HK-2 (cell line): Measurements from ENCODE around the gene B3GNT3.
"Not testable (repeated sequence)": the region's sequence is repeated elsewhere in the genome, so short reads cannot be mapped to it uniquely, and the experiment has no call there.

Experiments used
- DNase-seq: peaks from one replicate; pipeline ENCODE4 v3.0.0-alpha.2; 2018; ENCODE audit not compliant: unreplicated experiment

B3GNT3 gene

GRCh38 chr19:17766543-17767131 lies 28.3 kb upstream of the B3GNT3 start:
- DNase-seq: peak; percentile 89

GRCh38 chr19:17767559-17767958 lies 27.4 kb upstream of the B3GNT3 start:
- no peak for DNase-seq

DNA sequence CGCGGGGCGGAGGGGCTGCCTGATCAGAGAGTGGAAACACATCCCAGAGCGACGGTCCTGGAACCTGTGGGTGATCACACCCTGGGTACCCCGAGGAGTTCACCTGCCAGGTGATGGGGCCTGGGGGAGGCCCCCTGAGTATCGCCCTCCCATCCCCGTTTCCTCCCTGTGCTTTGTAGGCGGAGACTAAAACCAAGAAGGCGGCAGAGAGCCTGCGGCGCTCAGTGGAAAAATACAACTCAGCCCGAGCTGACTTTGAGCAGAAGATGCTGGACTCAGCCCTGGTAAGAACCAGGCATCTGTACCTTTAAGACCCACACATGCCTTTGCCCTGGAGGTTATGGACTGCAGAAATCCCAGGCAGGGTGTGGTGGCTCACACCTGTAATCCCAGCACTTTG lies 24.3 kb upstream of the B3GNT3 start:
- no peak for DNase-seq

DNA sequence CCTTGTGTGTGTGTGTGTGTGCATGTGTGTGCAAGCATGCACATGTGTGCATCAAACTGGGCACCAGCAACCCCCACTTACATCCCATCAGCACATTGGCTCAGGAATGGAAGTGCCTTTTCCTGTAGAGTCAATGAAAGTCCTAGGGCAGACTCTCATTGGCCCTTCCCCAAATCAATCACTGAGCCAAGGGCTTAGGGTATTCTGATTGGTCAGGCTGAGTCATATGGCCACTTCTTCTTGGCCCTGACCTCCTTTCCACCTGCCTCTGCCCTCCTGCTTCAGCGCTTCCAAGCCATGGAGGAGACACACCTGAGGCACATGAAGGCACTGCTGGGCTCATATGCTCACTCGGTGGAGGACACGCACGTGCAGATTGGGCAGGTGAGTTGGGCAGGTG lies 22.8 kb upstream of the B3GNT3 start:
- DNase-seq: no peak

DNA sequence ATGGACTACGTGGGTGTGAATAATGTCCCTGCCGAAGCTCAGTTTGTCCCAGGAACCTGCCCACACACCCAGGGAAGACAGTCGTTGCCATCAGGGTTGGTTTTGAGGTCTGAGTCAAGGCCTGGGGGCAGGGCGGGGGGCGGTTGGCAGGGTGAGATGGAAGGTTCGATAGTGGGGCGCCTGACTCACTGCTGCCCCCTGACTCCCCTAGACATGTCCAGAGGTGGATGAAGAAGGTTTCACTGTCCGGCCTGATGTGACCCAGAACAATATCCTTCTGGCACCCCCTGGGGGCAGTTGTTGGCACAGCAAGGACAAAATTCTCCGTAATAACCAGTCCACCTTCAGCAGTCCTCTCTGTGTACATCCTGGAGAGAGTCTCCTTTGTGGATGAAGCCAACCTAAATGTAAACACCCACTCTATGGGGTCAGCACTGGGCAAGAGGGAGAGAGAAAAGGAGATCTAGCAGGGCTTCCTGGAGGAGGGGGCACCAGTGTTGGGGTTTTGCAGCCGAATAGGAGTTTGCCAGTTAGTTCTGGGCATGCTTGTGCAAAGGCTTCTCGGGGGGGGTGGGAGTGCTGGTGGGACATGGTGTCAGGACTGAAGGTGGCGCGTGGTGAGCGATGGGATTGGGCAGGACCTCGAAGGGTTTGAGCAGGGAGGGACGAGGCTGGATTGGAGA lies 19.6 kb upstream of the B3GNT3 start:
- peak; percentile 42 for DNase-seq

DNA sequence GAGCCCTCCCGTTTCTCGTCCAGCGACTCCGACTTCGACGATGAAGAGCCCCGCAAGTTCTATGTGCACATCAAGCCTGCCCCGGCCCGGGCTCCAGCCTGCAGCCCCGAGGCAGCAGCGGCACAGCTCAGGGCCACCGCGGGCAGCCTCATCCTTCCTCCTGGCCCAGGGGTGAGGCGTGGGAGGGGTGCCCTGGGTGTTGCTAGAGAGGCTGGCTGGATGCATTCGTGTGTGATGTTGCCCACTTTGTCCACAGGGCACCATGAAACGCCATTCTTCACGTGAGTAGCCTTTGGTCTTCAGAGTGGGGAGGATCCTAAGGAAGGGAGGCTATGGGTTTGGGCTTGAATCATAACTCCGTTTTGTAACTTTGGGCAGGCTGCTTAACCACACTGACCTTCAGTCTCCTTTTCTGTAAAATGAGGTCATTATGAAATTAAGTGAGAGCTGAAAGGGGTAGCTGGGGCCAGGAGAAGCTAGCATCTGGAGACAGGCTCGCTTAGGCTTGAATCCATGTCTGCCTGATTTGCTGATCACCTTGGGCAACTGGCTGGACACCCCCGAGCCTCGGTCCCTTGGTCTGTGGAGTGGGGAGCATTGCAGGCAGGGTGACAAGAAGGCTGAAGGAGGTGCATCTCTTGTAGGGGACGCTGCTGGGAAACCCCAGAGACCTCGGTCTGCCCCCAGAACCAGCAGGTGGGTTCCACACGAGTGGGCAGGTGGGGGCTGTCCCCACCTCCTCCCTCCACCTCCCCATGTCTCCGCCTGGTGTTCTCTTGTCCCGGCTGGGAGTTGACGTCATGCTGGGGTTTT lies 18.7 kb upstream of the B3GNT3 start:
- DNase-seq: no peak

DNA sequence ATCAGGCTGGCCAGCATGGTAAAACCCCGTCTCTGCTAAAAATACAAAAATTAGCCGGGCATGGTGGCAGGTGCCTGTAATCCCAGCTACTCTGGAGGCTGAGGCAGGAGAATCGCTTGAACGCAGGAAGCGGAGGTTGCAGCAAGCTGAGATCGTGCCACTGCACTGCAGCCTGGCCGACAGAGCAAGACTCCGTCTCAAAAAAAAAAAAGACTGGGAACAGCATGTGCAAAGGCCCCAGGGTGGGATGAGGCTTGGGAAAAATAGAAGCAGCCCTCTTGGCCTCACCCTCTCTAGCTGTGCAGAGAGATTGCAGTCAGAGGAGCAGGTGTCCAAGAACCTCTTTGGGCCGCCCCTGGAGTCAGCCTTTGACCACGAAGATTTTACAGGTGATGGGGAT lies 17.1 kb upstream of the B3GNT3 start:
- not testable (repeated sequence) for DNase-seq

GRCh38 chr19:17778251-17778967 lies 16.5 kb upstream of the B3GNT3 start:
- DNase-seq: peak; percentile 76

GRCh38 chr19:17778968-17779929 lies 15.7 kb upstream of the B3GNT3 start:
- DNase-seq: no peak

DNA sequence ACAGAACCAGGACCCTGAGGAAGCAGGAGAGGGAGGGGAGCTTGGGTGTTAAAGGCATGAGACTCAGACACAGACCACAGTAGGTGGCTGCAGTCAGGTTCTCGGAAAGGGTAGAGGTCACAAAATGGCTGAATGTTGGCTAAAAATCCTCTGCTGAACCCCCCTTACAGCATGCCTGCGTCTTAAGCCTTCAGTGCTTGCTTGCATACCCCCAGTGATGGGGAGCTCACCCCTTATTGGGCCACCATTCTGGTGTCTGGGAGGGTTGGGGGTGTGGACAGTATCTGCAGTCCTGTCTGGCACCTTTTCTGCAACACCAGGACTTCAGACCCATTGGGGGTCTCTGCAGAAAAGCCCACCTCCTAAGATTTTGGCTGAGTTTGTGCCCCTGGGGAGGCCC lies 14.2 kb upstream of the B3GNT3 start:
- no peak for DNase-seq

DNA sequence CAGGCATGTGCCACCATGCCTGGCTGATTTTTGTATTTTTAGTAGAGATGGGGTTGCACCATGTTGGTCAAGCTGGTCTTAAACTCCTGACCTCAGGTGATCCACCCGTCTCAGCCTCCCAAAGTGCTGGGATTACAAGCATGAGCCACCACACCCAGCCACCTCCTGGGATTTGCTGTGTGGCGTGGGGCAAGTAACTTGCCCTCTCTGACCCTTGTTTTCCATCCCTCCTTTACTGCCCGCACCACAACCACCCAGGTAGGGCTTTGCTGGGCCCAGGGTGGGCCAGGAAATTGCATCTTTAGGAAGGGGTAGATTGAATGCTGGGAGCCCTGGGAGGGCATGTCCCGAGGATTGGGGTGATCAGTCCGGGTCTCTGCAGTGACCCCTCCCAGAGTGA lies 11.2 kb upstream of the B3GNT3 start:
- not testable (repeated sequence) for DNase-seq

DNA sequence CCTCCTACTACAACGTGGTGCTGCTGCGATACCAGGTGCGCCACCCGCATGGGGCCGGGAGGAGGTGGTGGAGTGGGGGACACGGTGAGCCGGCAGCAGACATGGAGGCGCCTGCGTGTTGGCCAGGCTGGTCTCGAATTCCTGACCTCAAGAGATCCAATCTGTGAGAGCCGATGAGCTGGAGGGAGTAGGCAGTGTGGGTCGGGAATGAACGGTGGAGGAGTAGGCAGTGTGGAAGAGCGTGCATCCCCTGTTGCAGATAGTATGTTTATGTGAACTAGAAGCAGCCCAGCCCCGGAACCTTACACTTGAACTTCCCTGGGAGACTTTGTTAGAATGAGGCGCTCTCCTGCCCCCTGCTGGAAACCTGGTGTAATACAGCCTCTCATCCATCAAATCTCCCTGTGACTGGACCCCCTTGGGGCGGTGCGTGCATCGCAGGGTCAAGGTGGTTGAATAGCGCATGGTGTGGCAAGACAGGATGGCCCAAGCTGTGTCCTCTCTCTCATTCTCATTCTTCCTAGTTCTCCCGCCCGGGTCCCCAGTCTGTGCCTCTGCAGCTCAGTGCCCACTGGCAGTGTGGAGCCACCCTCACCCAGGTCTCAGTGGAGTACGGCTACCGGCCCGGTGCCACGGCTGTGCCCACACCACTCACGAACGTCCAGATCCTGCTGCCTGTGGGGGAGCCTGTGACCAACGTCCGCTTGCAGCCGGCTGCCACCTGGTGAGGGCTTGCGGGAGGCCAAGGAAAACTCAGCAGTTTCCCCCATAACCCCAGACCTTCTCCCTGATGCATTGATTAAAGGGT lies 10.5 kb upstream of the B3GNT3 start:
- DNase-seq: peak; percentile 68

GRCh38 chr19:17787274-17787913 lies 7.5 kb upstream of the B3GNT3 start:
- no peak for DNase-seq

GRCh38 chr19:17788632-17789031 lies 6.3 kb upstream of the B3GNT3 start:
- DNase-seq: no peak

- no peak for DNase-seq
These were observed 4.7 kb upstream of the B3GNT3 start for GRCh38 chr19:17790059-17790780.

DNA sequence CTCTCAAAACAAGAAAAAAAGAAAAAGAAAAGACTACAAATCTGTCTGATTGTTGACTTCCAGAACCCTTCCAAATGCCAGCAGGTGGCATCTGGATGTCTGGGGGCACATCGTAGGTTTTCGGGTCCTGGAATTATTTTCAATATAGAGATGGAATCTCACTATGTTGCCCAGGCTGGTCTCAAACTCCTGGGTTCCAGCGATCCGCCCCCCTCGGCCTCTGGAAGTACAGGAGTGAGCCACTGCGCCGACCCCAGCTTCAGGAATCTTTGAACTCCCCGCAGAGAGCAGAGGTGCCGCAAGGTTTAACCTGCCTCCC lies 567 bp upstream of the B3GNT3 start:
- no peak for DNase-seq

GRCh38 chr19:17795495-17795856 lies 538 bp downstream of the B3GNT3 start:
- DNase-seq: no peak

DNA sequence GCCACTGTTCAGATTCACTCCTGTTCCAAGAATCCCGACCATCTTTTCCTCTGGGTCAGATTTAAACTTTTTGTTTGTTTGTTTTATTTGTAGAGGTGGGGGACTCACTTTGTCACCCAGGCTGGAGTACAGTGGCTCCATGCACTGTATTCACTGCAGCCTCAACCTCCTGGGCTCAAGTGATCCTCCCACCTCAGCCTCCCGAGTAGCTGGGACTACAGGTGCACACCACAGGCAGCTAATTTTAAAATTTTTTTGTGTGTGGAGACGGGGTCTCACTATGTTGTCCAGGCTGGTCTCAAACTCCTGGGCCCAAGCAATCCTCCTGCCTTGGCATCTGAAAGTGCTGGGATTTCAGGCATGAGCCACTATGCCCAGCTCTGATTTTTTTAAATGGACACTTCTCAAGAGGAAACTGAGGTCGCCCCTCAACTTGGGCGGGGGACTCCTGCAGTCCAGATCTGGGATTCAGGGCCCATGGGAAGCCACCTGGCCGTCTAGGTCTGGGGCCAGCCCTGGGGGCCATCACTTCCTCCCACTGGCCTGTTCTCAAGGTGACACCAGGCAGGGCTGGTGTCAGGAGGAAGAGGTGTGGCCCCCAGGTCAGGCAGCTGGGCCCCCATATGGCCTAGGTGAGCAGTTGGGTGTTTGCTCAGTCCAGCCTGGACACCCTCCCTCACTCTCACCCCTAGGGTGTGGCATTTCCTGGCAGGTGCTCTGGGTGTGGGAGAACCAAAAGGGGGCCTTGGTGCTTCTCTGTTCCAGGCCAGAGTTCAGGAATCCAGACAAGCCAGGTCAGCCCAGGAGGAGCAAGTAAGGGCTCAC lies 1.3 kb downstream of the B3GNT3 start:
- no peak for DNase-seq
